WTC11 (cell line): ENCODE results near the gene AHRR. TPM values are rescaled to one million over a fixed set of nuclear protein-coding genes. Genes with fewer than 3 reads are reported as not detected.

Experiments
- ATAC-seq: fragments of 200-7000 bp; cut with Tn5 transposase; 2 replicates; pipeline ENCODE4 v1.10.0; 2021; ENCODE audit warnings: mild to moderate bottlenecking, moderate library complexity
- CTCF ChIA-PET: fragments of 300-600 bp; sonication (Branson Sonifier 250); formaldehyde crosslinking; loops from one replicate; lab custom pipeline; 2021; ENCODE audit warnings: antibody characterized with exemption; lab: Charles Lee
- POLR2A ChIA-PET: fragments of 350-600 bp; sonication (Branson Sonifier 250); formaldehyde crosslinking; loops from one replicate; lab custom pipeline; 2021; ENCODE audit warnings: antibody characterized with exemption; lab: Charles Lee
- DNase-seq: peaks from one replicate; pipeline ENCODE4 v3.0.0; 2021; ENCODE audit warnings: low spot score
- H3K27ac Mint-ChIP-seq: 2 replicates; pipeline ENCODE4 v1.8.0; 2021; ENCODE audit warnings: mixed read lengths
- H3K27me3 Mint-ChIP-seq: 2 replicates; pipeline ENCODE4 v1.8.0; 2021; ENCODE audit warnings: low read depth, mild to moderate bottlenecking, moderate library complexity, mixed read lengths
- H3K36me3 Mint-ChIP-seq: 2 replicates; pipeline ENCODE4 v1.8.0; 2021; ENCODE audit warnings: mixed read lengths
- H3K4me1 Mint-ChIP-seq: 2 replicates; pipeline ENCODE4 v1.8.0; 2022; ENCODE audit warnings: mixed read lengths
- H3K4me3 Mint-ChIP-seq: 2 replicates; pipeline ENCODE4 v1.8.0; 2021; ENCODE audit warnings: mild to moderate bottlenecking, moderate library complexity, mixed read lengths
- H3K9me3 Mint-ChIP-seq: 2 replicates; pipeline ENCODE4 v1.8.0; 2021; ENCODE audit warnings: mixed read lengths
- ATF3 ChIP-seq: sonication (generic); formaldehyde crosslinking; conservative IDR thresholded peaks from 2 replicates; pipeline ENCODE4 v1.8.1; 2022; ENCODE audit warnings: mild to moderate bottlenecking, missing genetic modification reagents
- CREM ChIP-seq: sonication (generic); formaldehyde crosslinking; IDR thresholded peaks from 2 replicates; pipeline ENCODE4 v1.8.1; 2022; ENCODE audit warnings: mild to moderate bottlenecking, missing genetic modification reagents, moderate library complexity
- CTCF ChIP-seq: fragments of 200-600 bp; IDR thresholded peaks from 2 replicates; pipeline ENCODE4 v1.8.0; 2022; ENCODE audit warnings: antibody characterized with exemption
- E2F1 ChIP-seq: sonication (generic); formaldehyde crosslinking; IDR thresholded peaks from 2 replicates; pipeline ENCODE4 v1.8.0; 2022; ENCODE audit warnings: mild to moderate bottlenecking, missing genetic modification reagents
- ETV6 ChIP-seq: sonication (generic); formaldehyde crosslinking; IDR thresholded peaks from 2 replicates; pipeline ENCODE4 v1.8.1; 2022; ENCODE audit warnings: mild to moderate bottlenecking, missing genetic modification reagents
- FOXP4 ChIP-seq: sonication (generic); formaldehyde crosslinking; IDR thresholded peaks from 2 replicates; pipeline ENCODE4 v1.8.0; 2022; ENCODE audit warnings: mild to moderate bottlenecking, missing genetic modification reagents
- HMGXB4 ChIP-seq: sonication (generic); formaldehyde crosslinking; IDR thresholded peaks from 2 replicates; pipeline ENCODE4 v1.8.1; 2023; ENCODE audit warnings: mild to moderate bottlenecking, moderate library complexity, missing genetic modification reagents
- KAT7 ChIP-seq: sonication (generic); formaldehyde crosslinking; IDR thresholded peaks from 2 replicates; pipeline ENCODE4 v1.8.1; 2023; ENCODE audit warnings: missing genetic modification reagents, mild to moderate bottlenecking, borderline replicate concordance
- MLX ChIP-seq: sonication (generic); formaldehyde crosslinking; IDR thresholded peaks from 2 replicates; pipeline ENCODE4 v1.8.1; 2023; ENCODE audit warnings: mild to moderate bottlenecking, missing genetic modification reagents, moderate library complexity
- NFATC4 ChIP-seq: fragments of 250-450 bp; sonication (Bioruptor Pico); IDR thresholded peaks from 2 replicates; pipeline ENCODE4 v1.9.0; 2021; ENCODE audit warnings: mild to moderate bottlenecking
- NFYB ChIP-seq: sonication (generic); formaldehyde crosslinking; conservative IDR thresholded peaks from 2 replicates; pipeline ENCODE4 v1.8.0; 2022; ENCODE audit warnings: low read depth, missing genetic modification reagents
- NR2C2 ChIP-seq: sonication (generic); formaldehyde crosslinking; IDR thresholded peaks from 2 replicates; pipeline ENCODE4 v1.8.0; 2022; ENCODE audit warnings: mild to moderate bottlenecking, missing genetic modification reagents
- USF1 ChIP-seq: sonication (generic); formaldehyde crosslinking; IDR thresholded peaks from 2 replicates; pipeline ENCODE4 v1.8.0; 2022; ENCODE audit warnings: mild to moderate bottlenecking, missing genetic modification reagents
- USF2 ChIP-seq: sonication (generic); formaldehyde crosslinking; IDR thresholded peaks from 2 replicates; pipeline ENCODE4 v1.8.1; 2023; ENCODE audit warnings: mild to moderate bottlenecking, missing genetic modification reagents, moderate library complexity
- ZNF121 ChIP-seq: sonication (generic); formaldehyde crosslinking; IDR thresholded peaks from 2 replicates; pipeline ENCODE4 v1.8.0; 2023; ENCODE audit warnings: missing genetic modification reagents
- ZNF232 ChIP-seq: sonication (generic); formaldehyde crosslinking; IDR thresholded peaks from 2 replicates; pipeline ENCODE4 v1.8.0; 2022; ENCODE audit warnings: mild to moderate bottlenecking, missing genetic modification reagents
- ZNF263 ChIP-seq: sonication (generic); formaldehyde crosslinking; IDR thresholded peaks from 2 replicates; pipeline ENCODE4 v1.8.1; 2022; ENCODE audit warnings: low read depth, mild to moderate bottlenecking, moderate library complexity, missing genetic modification reagents
- ZNF281 ChIP-seq: sonication (generic); formaldehyde crosslinking; IDR thresholded peaks from 2 replicates; pipeline ENCODE4 v1.8.0; 2023; ENCODE audit warnings: mild to moderate bottlenecking, missing genetic modification reagents
- ZNF671 ChIP-seq: fragments of 250-450 bp; sonication (Bioruptor Pico); IDR thresholded peaks from 2 replicates; pipeline ENCODE4 v1.8.0; 2021; ENCODE audit warnings: mild to moderate bottlenecking
- total RNA-seq: library from RNA; stranded (reverse); gene quantifications from 3 replicates; pipeline ENCODE4 v1.2.3, GENCODE V29; 2021

AHRR gene
- total RNA-seq, 1 experiment from 2014 or later: 4.5 TPM

GRCh38 chr5:418162-419121, 96.9 kb downstream of the AHRR start:
- peak; percentile 17 for DNase-seq
- POLR2A ChIA-PET: no interaction called here
- CTCF ChIA-PET: interaction anchor here (0.6 to 2.1 kb wide), 6 partner anchors 10 to 251 kb away, joined by 3 to 12 read pairs (median 3); no protein-coding TSS in a partner anchor

GRCh38 chr5:419970-420369, 98.5 kb downstream of the AHRR start:
- Mint-ChIP-seq H3K4me1 (peaks cover 11% of the 10 kb centered on the region; the same call in 1 of the 2 replicates), H3K4me3 (no peak overlapping the region), H3K27me3 (no peaks in the 10 kb centered on the region; the same call in 1 of the 2 replicates), H3K9me3 (no peaks in the 10 kb centered on the region), H3K27ac (peak overlapping the region; percentile 63; the same call in 1 of the 2 replicates), H3K36me3 (no peaks in the 10 kb centered on the region)
- DNase-seq (no peak), ATAC-seq (no peak)
- TF ChIP-seq ZNF121 (CRISPR knock-in tag) (no peak), NR2C2 (no peak), E2F1 (CRISPR knock-in tag) (no peak), ZNF281 (CRISPR knock-in tag) (no peak), ZNF263 (no peak), KAT7 (CRISPR knock-in tag) (no peak), CTCF (no peak), MLX (no peak), ZNF232 (CRISPR knock-in tag) (no peak), ATF3 (CRISPR knock-in tag) (no peak), FOXP4 (no peak)
- ChIA-PET CTCF (interaction anchor here (0.9 to 1.4 kb wide), 5 partner anchors 11 to 83 kb away, joined by 3 to 4 read pairs (median 3); no protein-coding TSS in a partner anchor), POLR2A (interaction anchor here (1.0 to 1.1 kb wide), 2 partner anchors 39 to 50 kb away, joined by 3 read pairs; no protein-coding TSS in a partner anchor)

More at GRCh38 chr5:418162-419121, 96.9 kb downstream of the AHRR start:
- H3K9me3 Mint-ChIP-seq: no peaks in the 10 kb centered on the region
- H3K4me1 Mint-ChIP-seq: peaks cover 18% of the 10 kb centered on the region
- H3K4me3 Mint-ChIP-seq: no peak overlapping the region
- no peaks in the 10 kb centered on the region; the same call in 1 of the 2 replicates for H3K27me3 Mint-ChIP-seq
- H3K27ac Mint-ChIP-seq: no peak overlapping the region
- no peaks in the 10 kb centered on the region for H3K36me3 Mint-ChIP-seq
- no peak for ATAC-seq
- peak; percentile 56; the same call in 1 of the 2 replicates for TF ChIP-seq USF2 (CRISPR knock-in tag)
- TF ChIP-seq NFYB (CRISPR knock-in tag): no peak
- TF ChIP-seq ETV6 (CRISPR knock-in tag): no peak
- TF ChIP-seq HMGXB4 (CRISPR knock-in tag): no peak
- TF ChIP-seq NFATC4 (CRISPR knock-in tag): no peak
- no peak for TF ChIP-seq ZNF671 (CRISPR knock-in tag)
- TF ChIP-seq USF1 (CRISPR knock-in tag): peak; percentile 49; the same call in 1 of the 2 replicates
- TF ChIP-seq CREM (CRISPR knock-in tag): no peak
